ENCODE measurements around the gene CSNK1G3. TPM values are rescaled to one million over a fixed set of nuclear protein-coding genes. Genes with fewer than 3 reads are reported as not detected.
"Not testable (repeated sequence)": the region's sequence is repeated elsewhere in the genome, so short reads cannot be mapped to it uniquely, and the experiment has no call there.

Gene CSNK1G3
- total RNA-seq, 1 experiment from 2014 or later, result 42.1 TPM

DNA sequence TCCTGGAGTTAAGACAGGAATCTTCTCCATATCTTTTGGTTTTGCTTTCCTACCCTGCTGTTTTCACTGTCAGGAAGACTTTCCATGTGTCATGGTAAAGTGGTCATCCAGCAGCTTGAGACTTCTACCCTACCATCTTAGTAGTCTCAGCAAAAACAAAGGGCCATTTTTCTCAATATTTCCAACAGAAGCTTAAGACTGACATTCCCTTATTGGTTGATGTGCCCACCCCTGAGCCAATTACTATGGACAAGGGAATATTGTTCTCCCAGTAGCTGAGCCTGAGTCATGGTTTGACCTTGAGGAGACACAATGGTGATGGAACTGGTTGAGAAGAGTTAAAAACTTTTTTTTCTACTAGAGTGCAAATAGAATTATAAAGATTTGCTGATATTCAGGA lies 105.6 kb downstream of the CSNK1G3 start:
- Histone ChIP-seq H3K4me3 (ENCODE audit: insufficient read depth, low read depth, low read length) (no peak overlapping the region), H3K36me3 (replicated peaks; ENCODE audit: control insufficient read depth, insufficient read depth, low read length) (no peaks in the 10 kb centered on the region), H3K27me3 (ENCODE audit: control insufficient read depth, insufficient read depth, low read length) (no peaks in the 10 kb centered on the region)
- no peak for DNase-seq

DNA sequence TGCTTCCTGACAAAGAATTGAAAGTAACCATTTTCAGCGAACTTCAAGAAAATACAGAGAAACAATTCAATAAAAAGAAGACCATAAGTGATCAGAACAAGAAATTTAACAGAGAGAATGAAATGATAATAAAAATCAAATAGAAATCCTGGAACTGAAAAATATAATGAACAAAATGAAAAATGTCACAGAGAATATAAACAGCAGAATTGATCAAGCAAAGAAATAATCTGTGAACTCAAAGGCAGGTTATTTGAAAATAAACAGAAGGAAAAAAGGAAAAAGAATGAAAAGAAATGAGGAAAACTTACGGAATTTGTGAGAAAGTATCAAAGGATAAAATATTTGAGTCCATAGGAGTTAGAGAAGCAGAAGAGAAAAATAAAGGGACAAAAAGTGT lies 114.1 kb downstream of the CSNK1G3 start:
- Histone ChIP-seq H3K27me3 (ENCODE audit: control insufficient read depth, insufficient read depth, low read length) (no peaks in the 10 kb centered on the region), H3K4me3 (ENCODE audit: insufficient read depth, low read depth, low read length) (no peak overlapping the region), H3K36me3 (replicated peaks; ENCODE audit: control insufficient read depth, insufficient read depth, low read length) (no peaks in the 10 kb centered on the region)
- DNase-seq, result no peak

DNA sequence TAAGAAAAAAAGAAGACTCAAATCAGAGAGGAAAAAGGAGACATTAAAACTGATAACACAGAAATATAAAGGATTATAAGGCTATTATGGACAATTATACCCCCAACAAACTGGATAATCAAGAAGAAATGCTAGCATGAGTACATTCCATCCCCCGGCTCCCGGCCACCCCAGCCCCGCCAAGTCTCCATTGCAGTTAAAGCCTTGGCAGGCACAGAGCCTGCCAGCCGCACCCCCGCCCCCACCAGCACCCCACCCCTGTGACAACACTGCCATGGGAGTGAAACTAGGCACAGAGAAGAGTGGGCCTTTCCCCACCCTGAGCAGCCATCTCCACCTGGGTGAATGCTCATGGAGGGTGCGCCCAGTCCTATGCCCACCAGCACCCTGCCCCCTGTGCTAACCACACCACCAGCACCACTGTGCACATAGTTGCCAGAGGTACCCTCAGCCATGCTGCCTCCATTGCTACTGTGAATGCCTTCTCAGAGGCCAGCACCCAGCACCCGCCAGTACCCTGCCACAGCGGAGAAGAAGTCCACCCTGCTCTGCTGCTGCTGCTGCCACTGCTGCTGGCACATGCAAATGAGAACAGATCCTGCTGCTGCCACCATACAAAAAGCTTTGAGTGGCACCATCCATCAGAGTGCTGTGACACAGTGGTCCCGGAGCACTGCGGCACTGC lies 117.0 kb downstream of the CSNK1G3 start:
- Histone ChIP-seq H3K4me3 (ENCODE audit: insufficient read depth, low read depth, low read length) (no peak overlapping the region), H3K36me3 (replicated peaks; ENCODE audit: control insufficient read depth, insufficient read depth, low read length) (no peaks in the 10 kb centered on the region), H3K27me3 (ENCODE audit: control insufficient read depth, insufficient read depth, low read length) (no peaks in the 10 kb centered on the region)
- DNase-seq, result no peak

DNA sequence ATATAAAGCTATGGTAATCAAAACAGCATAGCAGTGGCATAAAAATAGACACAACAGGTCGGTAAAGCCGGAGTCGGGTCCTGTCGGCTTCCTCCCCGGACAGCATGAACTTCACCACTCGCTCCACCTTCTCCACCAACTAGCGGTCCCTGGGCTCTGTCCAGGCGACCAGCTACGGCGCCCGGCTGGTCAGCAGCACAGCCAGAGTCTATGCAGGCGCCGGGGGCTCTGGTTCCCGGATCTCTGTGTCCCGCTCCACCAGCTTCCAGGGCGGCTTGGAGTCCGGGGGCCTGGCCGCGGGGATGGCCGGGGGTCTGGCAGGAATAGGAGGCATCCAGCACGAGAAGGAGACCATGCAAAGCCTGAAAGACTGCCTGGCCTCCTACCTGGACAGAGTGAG lies 124.0 kb downstream of the CSNK1G3 start:
- DNase-seq, result no peak
- Histone ChIP-seq H3K4me3 (ENCODE audit: insufficient read depth, low read depth, low read length) (no peak overlapping the region), H3K36me3 (replicated peaks; ENCODE audit: control insufficient read depth, insufficient read depth, low read length) (no peaks in the 10 kb centered on the region), H3K27me3 (ENCODE audit: control insufficient read depth, insufficient read depth, low read length) (no peaks in the 10 kb centered on the region)

DNA sequence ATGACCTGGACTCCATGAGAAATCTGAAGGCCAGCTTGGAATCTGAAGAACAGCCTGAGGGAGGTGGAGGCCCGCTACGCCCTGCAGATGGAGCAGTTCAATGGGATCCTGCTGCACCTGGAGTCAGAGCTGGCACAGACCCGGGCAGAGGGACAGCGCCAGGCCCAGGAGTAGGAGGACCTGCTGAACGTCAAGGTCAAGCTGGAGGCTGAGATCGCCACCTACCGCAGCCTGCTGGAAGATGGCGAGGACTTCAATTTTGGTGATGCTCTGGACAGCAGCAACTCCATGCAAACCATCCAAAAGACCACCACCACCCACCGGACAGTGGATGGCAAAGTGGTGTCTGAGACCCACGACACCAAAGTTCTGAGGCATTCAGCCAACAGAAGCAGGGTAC lies 125.1 kb downstream of the CSNK1G3 start:
- H3K27me3 ChIP-seq (ENCODE audit: control insufficient read depth, insufficient read depth, low read length); H3K36me3 ChIP-seq (replicated peaks; ENCODE audit: control insufficient read depth, insufficient read depth, low read length); DNase-seq; H3K4me3 ChIP-seq (ENCODE audit: insufficient read depth, low read depth, low read length): not testable (repeated sequence)

DNA sequence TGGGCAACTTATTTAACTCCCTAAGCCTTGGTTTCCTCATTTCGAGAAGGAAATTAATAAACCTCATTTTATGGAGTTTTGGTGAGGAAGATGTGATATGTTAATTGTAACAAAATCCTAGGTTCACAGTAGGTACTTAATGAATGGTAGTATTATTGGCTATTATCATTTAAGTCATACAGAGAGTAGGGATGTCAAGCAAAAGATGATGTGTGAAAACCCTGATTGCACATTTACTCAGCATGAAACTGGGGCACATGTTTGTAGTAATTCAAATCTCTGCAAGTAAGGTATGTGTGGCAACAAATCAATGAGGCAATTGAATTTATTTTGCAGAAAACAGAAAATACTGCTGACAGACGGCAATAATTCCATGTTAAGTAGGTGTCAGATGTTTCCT lies 127.3 kb downstream of the CSNK1G3 start:
- H3K27me3 ChIP-seq (ENCODE audit: control insufficient read depth, insufficient read depth, low read length), result no peaks in the 10 kb centered on the region
- H3K36me3 ChIP-seq (replicated peaks; ENCODE audit: control insufficient read depth, insufficient read depth, low read length), result no peaks in the 10 kb centered on the region
- DNase-seq, result no peak
- H3K4me3 ChIP-seq (ENCODE audit: insufficient read depth, low read depth, low read length), result no peak overlapping the region

DNA sequence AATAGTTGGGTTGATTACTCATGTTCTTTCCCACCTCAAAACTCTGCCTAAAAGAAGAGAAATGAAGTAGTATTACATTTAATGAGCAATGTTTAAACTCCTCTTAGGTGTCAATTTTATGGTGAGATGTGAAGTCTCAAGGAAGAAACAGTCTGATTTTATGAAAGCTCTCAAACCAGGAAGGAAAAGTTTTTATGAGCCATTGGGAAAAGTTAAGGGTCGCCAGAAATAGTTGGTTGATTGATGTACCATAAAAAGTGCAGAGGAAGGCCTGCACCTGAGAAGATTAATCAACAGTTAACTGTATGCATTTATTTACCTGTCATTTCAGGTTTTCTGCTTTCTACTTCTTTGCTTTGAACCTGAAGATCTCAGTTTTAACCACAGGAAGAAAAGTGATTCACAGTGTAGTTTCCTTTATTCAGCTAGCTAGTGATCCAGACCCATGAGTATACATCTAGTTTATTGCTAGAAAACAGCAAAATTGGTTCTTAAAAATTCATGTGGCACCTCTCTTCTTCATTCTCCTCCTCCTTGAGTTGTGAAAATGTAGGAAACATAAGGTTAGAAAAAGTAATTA lies 133.1 kb downstream of the CSNK1G3 start:
- DNase-seq, result no peak
- Histone ChIP-seq H3K27me3 (ENCODE audit: control insufficient read depth, insufficient read depth, low read length) (no peaks in the 10 kb centered on the region), H3K4me3 (ENCODE audit: insufficient read depth, low read depth, low read length) (no peak overlapping the region), H3K36me3 (replicated peaks; ENCODE audit: control insufficient read depth, insufficient read depth, low read length) (no peaks in the 10 kb centered on the region)

DNA sequence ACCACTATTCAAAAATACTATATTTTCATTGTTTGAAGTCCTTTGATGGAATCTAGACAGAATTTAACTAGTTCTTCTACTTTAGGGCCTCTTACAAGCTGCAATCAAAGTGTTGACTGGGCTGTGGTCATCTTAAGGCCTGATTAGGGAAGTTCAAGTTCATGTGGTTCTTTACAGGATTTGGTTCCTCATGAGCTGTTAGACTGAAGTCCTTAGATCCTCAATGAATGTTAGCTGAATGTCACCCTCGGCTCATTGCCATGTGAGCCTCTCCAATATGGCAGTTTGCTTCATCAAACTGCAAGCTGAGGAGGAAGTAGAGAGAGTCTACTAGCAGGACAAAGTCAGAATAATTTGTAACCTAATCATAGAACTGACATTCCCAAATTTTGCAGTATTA lies 135.1 kb downstream of the CSNK1G3 start:
- no peaks in the 10 kb centered on the region for H3K36me3 ChIP-seq (replicated peaks; ENCODE audit: control insufficient read depth, insufficient read depth, low read length)
- H3K27me3 ChIP-seq (ENCODE audit: control insufficient read depth, insufficient read depth, low read length), result no peaks in the 10 kb centered on the region
- H3K4me3 ChIP-seq (ENCODE audit: insufficient read depth, low read depth, low read length), result no peak overlapping the region
- no peak for DNase-seq

DNA sequence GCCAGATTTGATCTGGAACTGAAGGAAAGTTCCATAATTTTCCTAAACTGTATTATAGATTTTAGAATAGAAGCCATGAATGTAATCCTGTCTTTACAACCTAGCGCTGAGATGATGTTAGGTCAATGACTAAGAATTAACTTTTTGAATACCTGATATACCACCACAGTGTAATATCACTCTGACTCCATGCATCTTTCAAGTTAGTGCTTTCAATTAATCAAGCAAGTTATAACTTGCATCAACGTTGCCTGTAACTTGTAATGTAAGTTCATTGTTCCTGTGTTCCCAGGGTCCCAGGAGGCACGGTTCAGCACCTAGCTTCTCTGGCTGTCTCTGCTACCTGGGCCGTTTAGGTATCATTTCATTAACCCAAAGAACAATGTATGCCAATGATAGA lies 139.3 kb downstream of the CSNK1G3 start:
- Histone ChIP-seq H3K4me3 (ENCODE audit: insufficient read depth, low read depth, low read length) (no peak overlapping the region), H3K27me3 (ENCODE audit: control insufficient read depth, insufficient read depth, low read length) (no peaks in the 10 kb centered on the region), H3K36me3 (replicated peaks; ENCODE audit: control insufficient read depth, insufficient read depth, low read length) (no peaks in the 10 kb centered on the region)
- no peak for DNase-seq

DNA sequence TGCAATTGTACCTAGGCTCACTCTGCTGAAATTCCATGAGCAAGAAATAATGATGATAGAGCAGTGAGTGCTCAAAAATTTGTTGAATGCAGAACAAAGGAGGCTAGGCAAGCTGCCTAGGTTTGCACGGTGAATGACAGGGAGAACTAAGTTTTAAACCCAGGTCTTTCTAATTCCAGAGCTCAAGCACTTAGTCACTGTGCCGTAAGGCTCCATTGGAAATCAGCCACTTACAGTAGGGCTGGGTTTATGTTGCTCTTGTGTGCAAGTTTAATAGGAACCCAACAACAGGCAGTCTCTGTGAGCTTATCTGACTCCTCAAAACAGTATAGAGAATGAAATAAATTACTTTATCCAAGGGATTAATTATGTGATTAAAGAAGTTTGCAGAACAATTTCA lies 147.0 kb downstream of the CSNK1G3 start:
- DNase-seq, result no peak
- Histone ChIP-seq H3K36me3 (replicated peaks; ENCODE audit: control insufficient read depth, insufficient read depth, low read length) (no peaks in the 10 kb centered on the region), H3K4me3 (ENCODE audit: insufficient read depth, low read depth, low read length) (no peak overlapping the region), H3K27me3 (ENCODE audit: control insufficient read depth, insufficient read depth, low read length) (no peaks in the 10 kb centered on the region)

DNA sequence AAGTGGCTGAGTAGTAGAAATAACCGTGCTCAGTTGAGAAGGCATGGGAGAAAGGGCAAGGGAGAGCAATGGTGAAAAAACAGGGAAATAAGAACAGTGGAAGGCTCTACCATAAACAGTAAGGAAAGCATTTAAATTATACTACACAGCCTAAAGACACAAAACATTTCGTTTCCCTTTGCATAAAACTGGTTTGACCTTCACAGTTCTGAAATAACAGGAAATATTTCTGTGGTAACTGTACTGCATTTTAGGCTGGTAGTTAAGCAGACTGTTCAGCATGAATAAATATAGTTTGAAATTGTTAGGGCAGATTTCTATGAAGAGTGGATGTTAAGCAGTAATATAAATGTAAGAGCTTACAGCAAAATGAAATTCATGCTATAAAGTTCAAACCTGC lies 147.5 kb downstream of the CSNK1G3 start:
- no peak for DNase-seq
- H3K4me3 ChIP-seq (ENCODE audit: insufficient read depth, low read depth, low read length), result no peak overlapping the region

DNA sequence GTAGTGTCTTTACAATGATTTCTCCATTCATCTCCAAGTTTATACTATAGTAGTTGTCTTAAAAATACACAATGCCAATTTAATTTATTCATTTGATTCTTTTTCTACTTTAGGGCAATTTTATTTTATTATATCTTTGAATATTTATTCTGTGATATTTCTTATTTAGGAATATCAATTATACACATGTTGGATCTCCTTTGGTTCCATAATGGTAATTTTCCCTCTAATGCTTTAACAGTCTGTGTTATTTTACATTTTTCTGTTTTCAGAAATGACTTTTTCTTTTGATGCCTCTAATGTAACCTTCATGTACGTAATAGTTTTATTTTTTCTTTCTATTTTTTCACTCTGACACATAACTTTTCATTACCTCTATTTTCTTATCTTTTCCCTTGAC lies 153.0 kb downstream of the CSNK1G3 start:
- no peak for DNase-seq
- Histone ChIP-seq H3K27me3 (ENCODE audit: control insufficient read depth, insufficient read depth, low read length) (no peaks in the 10 kb centered on the region), H3K36me3 (replicated peaks; ENCODE audit: control insufficient read depth, insufficient read depth, low read length) (no peaks in the 10 kb centered on the region), H3K4me3 (ENCODE audit: insufficient read depth, low read depth, low read length) (no peak overlapping the region)

More for the DNA sequence above, 147.5 kb downstream of the CSNK1G3 start:
- Histone ChIP-seq H3K36me3 (replicated peaks; ENCODE audit: control insufficient read depth, insufficient read depth, low read length) (no peaks in the 10 kb centered on the region), H3K27me3 (ENCODE audit: control insufficient read depth, insufficient read depth, low read length) (no peaks in the 10 kb centered on the region)

DNA sequence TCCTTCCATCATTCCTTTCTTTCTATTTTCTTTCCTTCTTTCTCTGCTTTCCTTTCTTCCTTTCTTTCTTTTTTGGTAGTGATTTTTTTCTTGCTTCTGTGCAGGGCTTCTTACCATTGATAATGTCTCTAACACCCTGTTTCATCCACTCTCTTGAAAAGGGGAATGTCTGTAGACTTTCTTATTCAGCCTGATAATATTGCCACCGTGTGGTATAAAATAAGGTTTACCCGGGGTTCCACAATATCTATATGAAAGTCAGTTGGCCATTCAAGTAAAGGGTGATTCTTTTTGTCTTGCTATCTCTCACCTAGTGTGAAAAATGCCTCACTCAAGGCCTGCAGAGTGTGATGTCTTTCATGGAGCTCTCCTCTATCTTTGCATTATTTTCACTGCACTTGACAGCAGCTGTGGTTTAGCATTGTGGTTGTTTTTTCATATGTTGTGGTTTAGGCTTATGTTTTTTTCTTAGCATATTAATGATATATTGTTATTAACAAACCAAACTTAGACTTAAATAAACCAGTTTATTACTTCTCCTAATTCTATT lies 153.9 kb downstream of the CSNK1G3 start:
- Histone ChIP-seq H3K27me3 (ENCODE audit: control insufficient read depth, insufficient read depth, low read length) (no peaks in the 10 kb centered on the region), H3K4me3 (ENCODE audit: insufficient read depth, low read depth, low read length) (no peak overlapping the region), H3K36me3 (replicated peaks; ENCODE audit: control insufficient read depth, insufficient read depth, low read length) (no peaks in the 10 kb centered on the region)
- DNase-seq, result no peak

Data from H7 (cell line).